ENCODE results near the gene SLC9C2.
"Not testable (repeated sequence)": the region's sequence is repeated elsewhere in the genome, so short reads cannot be mapped to it uniquely, and the experiment has no call there.

The SLC9C2 gene

GRCh38 chr1:173484276-173484675, 118.6 kb downstream of the SLC9C2 start:
- DNase-seq (ENCODE audit: low read depth, low spot score): no peak

- no peak for DNase-seq (ENCODE audit: low read depth, low spot score)
Measured at GRCh38 chr1:173482683-173483082, 120.2 kb downstream of the SLC9C2 start.

GRCh38 chr1:173481195-173481772, 121.6 kb downstream of the SLC9C2 start:
- DNase-seq (ENCODE audit: low read depth, low spot score): no peak

GRCh38 chr1:173479649-173480048, 123.2 kb downstream of the SLC9C2 start:
- no peak for DNase-seq (ENCODE audit: low read depth, low spot score)

GRCh38 chr1:173478094-173478674, 124.7 kb downstream of the SLC9C2 start:
- no peak for DNase-seq (ENCODE audit: low read depth, low spot score)

GRCh38 chr1:173477286-173478093, 125.4 kb downstream of the SLC9C2 start, which contains the start of gene PRDX6:
Gene PRDX6, plus strand, starts transcription at chr1:173477335. Its CDS starts 63 bp downstream, at chr1:173477398.
- DNase-seq (ENCODE audit: low read depth, low spot score): peak; percentile 12

GRCh38 chr1:173476665-173477285, 126.1 kb downstream of the SLC9C2 start:
- DNase-seq (ENCODE audit: low read depth, low spot score): peak; percentile 80

GRCh38 chr1:173476197-173476664, 126.6 kb downstream of the SLC9C2 start:
- DNase-seq (ENCODE audit: low read depth, low spot score): no peak

GRCh38 chr1:173475564-173476196, 127.2 kb downstream of the SLC9C2 start:
- no peak for DNase-seq (ENCODE audit: low read depth, low spot score)

- not testable (repeated sequence) for DNase-seq (ENCODE audit: low read depth, low spot score)
Measured at GRCh38 chr1:173474780-173475421, 128.0 kb downstream of the SLC9C2 start.

GRCh38 chr1:173474097-173474779, 128.6 kb downstream of the SLC9C2 start:
- DNase-seq (ENCODE audit: low read depth, low spot score): no peak

- DNase-seq (ENCODE audit: low read depth, low spot score): no peak
Measured at GRCh38 chr1:173473599-173474011, 129.3 kb downstream of the SLC9C2 start.

GRCh38 chr1:173470608-173471007, 132.3 kb downstream of the SLC9C2 start:
- no peak for DNase-seq (ENCODE audit: low read depth, low spot score)

GRCh38 chr1:173469656-173470055, 133.2 kb downstream of the SLC9C2 start:
- DNase-seq (ENCODE audit: low read depth, low spot score): no peak

GRCh38 chr1:173467426-173467825, 135.4 kb downstream of the SLC9C2 start:
- no peak for DNase-seq (ENCODE audit: low read depth, low spot score)

- not testable (repeated sequence) for DNase-seq (ENCODE audit: low read depth, low spot score)
Measured at GRCh38 chr1:173464185-173464584, 138.7 kb downstream of the SLC9C2 start.

- DNase-seq (ENCODE audit: low read depth, low spot score): not testable (repeated sequence)
Measured at GRCh38 chr1:173462666-173463065, 140.2 kb downstream of the SLC9C2 start.

- DNase-seq (ENCODE audit: low read depth, low spot score): no peak
Measured at GRCh38 chr1:173459885-173460284, 143.0 kb downstream of the SLC9C2 start.

GRCh38 chr1:173454966-173455524, 147.8 kb downstream of the SLC9C2 start:
- no peak for DNase-seq (ENCODE audit: low read depth, low spot score)

- no peak for DNase-seq (ENCODE audit: low read depth, low spot score)
Measured at GRCh38 chr1:173453982-173454381, 148.9 kb downstream of the SLC9C2 start.

Measured in iPS DF 19.7 (cell line).